Parathyroid adenoma (tissue), 2 donors: ENCODE measurements around the gene CTCFL.

ENCODE experiments used
- H2AFZ ChIP-seq: fragments of 300-600 bp; sonication (generic); one replicate; pipeline ENCODE4 v1.7.0; 2017; ENCODE audit warnings: antibody characterized with exemption, mild to moderate bottlenecking
- H3K27ac ChIP-seq: fragments of 300-600 bp; sonication (generic); one replicate; pipeline ENCODE4 v1.7.0; 2017
- H3K27me3 ChIP-seq: fragments of 300-600 bp; sonication (generic); one replicate; pipeline ENCODE4 v1.7.0; 2017; ENCODE audit warnings: low read length; ENCODE audit not compliant: control insufficient read depth, insufficient read depth
- H3K36me3 ChIP-seq: fragments of 300-600 bp; sonication (generic); one replicate; pipeline ENCODE4 v1.7.0; 2017; ENCODE audit warnings: low read length; ENCODE audit not compliant: control insufficient read depth, insufficient read depth
- H3K4me1 ChIP-seq: fragments of 300-600 bp; sonication (generic); one replicate; pipeline ENCODE4 v1.7.0; 2017; ENCODE audit warnings: control low read depth
- H3K4me2 ChIP-seq: fragments of 300-600 bp; sonication (generic); one replicate; pipeline ENCODE4 v1.7.0; 2017; ENCODE audit warnings: low read length
- H3K4me3 ChIP-seq: fragments of 300-600 bp; sonication (generic); one replicate; pipeline ENCODE4 v1.7.0; 2017; ENCODE audit warnings: low read depth, low read length
- H3K79me2 ChIP-seq: fragments of 300-600 bp; sonication (generic); one replicate; pipeline ENCODE4 v1.7.0; 2017; ENCODE audit warnings: control low read depth
- H3K9ac ChIP-seq: fragments of 300-600 bp; sonication (generic); one replicate; pipeline ENCODE4 v1.7.0; 2017; ENCODE audit warnings: mild to moderate bottlenecking
- H3K9me3 ChIP-seq: fragments of 300-600 bp; sonication (generic); one replicate; pipeline ENCODE4 v1.7.0; 2017; ENCODE audit warnings: low read length; ENCODE audit not compliant: control insufficient read depth
- CTCF ChIP-seq: fragments of 300-600 bp; sonication (generic); IDR thresholded peaks from one replicate; pipeline ENCODE4 v1.7.0; 2017; ENCODE audit warnings: antibody characterized with exemption, mild to moderate bottlenecking
- donor health status: primary hyperparathyroidism.

The CTCFL gene

GRCh38 chr20:57536771-57537724, 12.1 kb upstream of the CTCFL start:
- Histone ChIP-seq H2AFZ (no peak overlapping the region), H3K27me3 (no peaks in the 10 kb centered on the region), H3K4me1 (no peaks in the 10 kb centered on the region), H3K9ac (no peak overlapping the region), H3K4me3 (no peak overlapping the region), H3K4me2 (no peak overlapping the region), H3K36me3 (no peaks in the 10 kb centered on the region), H3K79me2 (no peaks in the 10 kb centered on the region), H3K27ac (no peak overlapping the region), H3K9me3 (no peaks in the 10 kb centered on the region)
- no peak for TF ChIP-seq CTCF

- Histone ChIP-seq H3K36me3 (no peaks in the 10 kb centered on the region), H3K4me3 (no peak overlapping the region), H3K9me3 (no peaks in the 10 kb centered on the region), H3K4me1 (no peaks in the 10 kb centered on the region), H2AFZ (no peak overlapping the region), H3K27me3 (no peaks in the 10 kb centered on the region), H3K9ac (no peak overlapping the region), H3K27ac (no peak overlapping the region), H3K79me2 (no peaks in the 10 kb centered on the region), H3K4me2 (no peak overlapping the region)
- TF ChIP-seq CTCF = no peak
Observed at GRCh38 chr20:57536120-57536708, 11.3 kb upstream of the CTCFL start.

- Histone ChIP-seq H3K9ac (no peak overlapping the region), H3K4me2 (no peak overlapping the region), H3K27ac (no peak overlapping the region), H3K4me3 (no peak overlapping the region), H2AFZ (no peak overlapping the region), H3K27me3 (no peaks in the 10 kb centered on the region), H3K79me2 (no peaks in the 10 kb centered on the region), H3K36me3 (no peaks in the 10 kb centered on the region), H3K9me3 (no peaks in the 10 kb centered on the region), H3K4me1 (no peaks in the 10 kb centered on the region)
- no peak for TF ChIP-seq CTCF
Observed at GRCh38 chr20:57535297-57535696, 10.4 kb upstream of the CTCFL start.

- no peak overlapping the region for H3K27ac ChIP-seq
- H3K9me3 ChIP-seq = no peaks in the 10 kb centered on the region
- no peaks in the 10 kb centered on the region for H3K79me2 ChIP-seq
- H3K4me2 ChIP-seq = no peak overlapping the region
- H3K4me1 ChIP-seq = no peaks in the 10 kb centered on the region
- TF ChIP-seq CTCF = no peak
- no peak overlapping the region for H3K4me3 ChIP-seq
- H2AFZ ChIP-seq = no peak overlapping the region
- H3K9ac ChIP-seq = no peak overlapping the region
- no peaks in the 10 kb centered on the region for H3K27me3 ChIP-seq
- H3K36me3 ChIP-seq = no peaks in the 10 kb centered on the region
Observed at GRCh38 chr20:57532104-57532503, 7.2 kb upstream of the CTCFL start.
